ENCODE data around the gene AOPEP.

Gene AOPEP

DNA sequence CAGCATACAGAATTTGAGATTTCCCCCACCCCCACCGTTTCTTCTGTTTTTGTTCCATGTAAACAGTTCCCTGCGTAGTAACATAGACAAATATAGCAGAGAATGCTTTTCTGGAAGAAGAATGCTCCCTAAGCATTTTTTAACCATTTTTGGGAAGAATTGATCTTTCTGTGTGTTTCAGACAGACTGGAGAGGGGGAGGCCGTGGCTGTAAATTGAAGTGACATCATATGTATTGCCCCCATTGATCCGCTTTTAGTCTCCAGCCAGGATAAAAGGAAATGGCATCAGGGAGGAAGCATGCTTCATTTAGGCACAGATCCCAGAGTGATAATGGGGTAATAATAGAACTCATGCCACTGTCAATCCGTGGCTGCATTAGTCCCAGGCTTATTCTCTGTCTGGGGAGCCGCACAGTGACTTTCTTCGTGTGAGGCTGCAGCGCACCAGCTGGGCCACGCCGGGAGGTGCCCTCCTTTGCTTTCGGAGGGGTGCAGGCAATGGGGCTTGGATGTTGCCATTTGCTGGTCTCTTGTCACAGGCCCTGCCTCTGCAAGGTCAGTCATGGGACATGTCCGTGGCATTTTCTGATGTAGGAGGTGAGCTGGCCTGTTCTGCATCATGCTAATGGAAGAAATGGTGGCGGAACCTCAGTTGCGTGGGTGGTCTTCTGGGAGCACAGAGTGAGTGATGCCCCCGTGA lies 329.5 kb downstream of the AOPEP start:
- no peak overlapping the region for H3K4me3 ChIP-seq (ENCODE audit: low read length)
- peaks cover 22% of the 10 kb centered on the region for H3K4me1 ChIP-seq (ENCODE audit: insufficient read depth, low read length)
- H3K27ac ChIP-seq (ENCODE audit: low read depth, low read length), result no peak overlapping the region
- no peaks in the 10 kb centered on the region for H3K27me3 ChIP-seq (ENCODE audit: insufficient read depth, low read length)
- 78% methylated on average over 15 of the region's 15 CpGs for WGBS
- H3K36me3 ChIP-seq (ENCODE audit: insufficient read depth, low read length), result no peaks in the 10 kb centered on the region
- H3K9ac ChIP-seq (ENCODE audit: low read depth, low read length), result no peak overlapping the region; the same call in 1 of the 2 replicates
- no peaks in the 10 kb centered on the region for H3K9me3 ChIP-seq (ENCODE audit: insufficient read depth, low read depth, low read length)

DNA sequence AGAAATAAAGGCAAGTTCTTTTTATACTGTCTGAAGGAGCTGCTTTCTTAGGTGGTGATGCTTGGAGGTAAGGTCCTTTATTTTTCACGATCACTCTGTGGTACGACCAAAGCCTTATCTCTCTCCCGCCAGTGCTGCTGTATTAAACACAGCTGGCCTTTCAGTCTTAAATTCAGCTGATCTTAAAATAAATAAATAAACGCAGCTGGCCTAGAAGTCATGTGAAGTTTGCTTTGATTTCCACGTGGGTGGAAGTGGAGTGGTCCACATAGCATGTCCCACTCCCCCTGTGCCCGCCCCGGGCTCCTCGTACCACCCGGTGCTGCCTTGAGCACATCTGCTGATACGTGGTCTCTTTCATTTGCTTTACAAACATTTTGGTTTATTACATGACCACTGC lies 330.6 kb downstream of the AOPEP start:
- no peaks in the 10 kb centered on the region for H3K9me3 ChIP-seq (ENCODE audit: insufficient read depth, low read depth, low read length)
- peaks cover 22% of the 10 kb centered on the region for H3K4me1 ChIP-seq (ENCODE audit: insufficient read depth, low read length)
- H3K9ac ChIP-seq (ENCODE audit: low read depth, low read length), result no peak overlapping the region
- 88% methylated on average over 10 of the region's 10 CpGs for WGBS
- H3K36me3 ChIP-seq (ENCODE audit: insufficient read depth, low read length), result no peaks in the 10 kb centered on the region
- H3K27me3 ChIP-seq (ENCODE audit: insufficient read depth, low read length), result no peaks in the 10 kb centered on the region
- H3K4me3 ChIP-seq (ENCODE audit: low read length), result no peak overlapping the region
- H3K27ac ChIP-seq (ENCODE audit: low read depth, low read length), result no peak overlapping the region

DNA sequence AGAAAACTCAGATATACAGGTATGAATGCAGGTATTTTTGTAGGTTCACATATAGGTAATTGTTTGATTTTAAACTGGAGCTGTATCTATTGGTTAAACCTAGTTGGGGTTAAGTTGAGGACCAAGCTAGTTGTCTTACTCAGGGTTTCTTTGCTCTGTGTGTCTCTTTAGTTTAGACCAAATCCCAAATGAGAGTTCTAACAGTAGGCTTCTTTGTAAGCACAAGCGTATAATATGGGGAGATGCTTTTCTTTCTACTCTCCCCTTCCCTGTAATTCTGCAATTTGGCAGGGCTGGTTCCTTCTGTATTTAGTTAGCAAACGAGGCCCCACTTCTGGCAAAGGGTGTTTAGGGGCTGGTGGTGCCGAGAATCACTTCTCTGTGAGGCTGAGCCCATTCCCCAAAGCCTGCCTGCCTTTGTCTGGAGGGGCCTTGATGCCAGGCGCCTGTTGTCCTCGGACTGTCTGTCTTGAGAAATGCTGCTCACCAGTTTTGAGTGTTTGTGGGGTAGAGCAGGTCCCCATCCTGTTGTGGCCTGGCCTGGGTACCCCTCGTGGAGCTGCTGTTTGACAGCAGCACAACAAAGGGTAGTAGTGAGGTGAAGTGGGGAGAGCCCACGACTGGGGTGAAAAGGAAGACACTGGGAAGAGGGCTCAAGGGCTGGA lies 331.8 kb downstream of the AOPEP start:
- H3K4me3 ChIP-seq (ENCODE audit: low read length), result no peak overlapping the region
- H3K9me3 ChIP-seq (ENCODE audit: insufficient read depth, low read depth, low read length), result no peaks in the 10 kb centered on the region
- no peaks in the 10 kb centered on the region for H3K27me3 ChIP-seq (ENCODE audit: insufficient read depth, low read length)
- H3K36me3 ChIP-seq (ENCODE audit: insufficient read depth, low read length), result no peaks in the 10 kb centered on the region
- H3K4me1 ChIP-seq (ENCODE audit: insufficient read depth, low read length), result peaks cover 22% of the 10 kb centered on the region
- H3K27ac ChIP-seq (ENCODE audit: low read depth, low read length), result no peak overlapping the region
- H3K9ac ChIP-seq (ENCODE audit: low read depth, low read length), result no peak overlapping the region
- 92% methylated on average over 7 of the region's 7 CpGs for WGBS

DNA sequence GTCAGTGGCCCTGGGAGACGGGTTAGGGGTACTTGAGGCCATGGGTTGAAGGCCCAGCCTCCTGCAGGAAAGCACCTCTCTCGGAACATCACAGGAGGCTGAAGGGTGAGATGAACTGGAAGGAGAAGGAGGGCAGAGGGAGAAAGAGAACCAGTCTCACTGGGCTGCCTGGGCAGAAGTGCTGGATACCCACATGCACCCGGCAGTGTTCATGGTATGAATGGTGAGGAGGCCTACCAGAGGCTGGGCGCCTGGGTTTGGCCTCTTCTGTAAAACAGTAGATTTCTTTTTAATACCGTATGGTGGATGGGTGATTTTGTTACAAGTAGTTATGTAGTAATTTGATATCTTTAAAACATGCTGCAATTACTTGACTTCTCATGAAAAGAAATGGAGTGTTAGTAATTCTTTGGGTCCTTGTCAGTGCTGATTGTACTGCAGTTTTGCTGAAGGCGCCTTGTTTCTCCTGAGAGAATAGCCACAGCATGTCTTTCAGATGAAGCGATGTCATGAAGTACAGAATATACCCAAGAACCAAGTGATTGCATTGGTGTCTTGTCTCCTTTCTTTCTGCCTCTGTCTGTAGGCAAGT lies 332.4 kb downstream of the AOPEP start:
- no peaks in the 10 kb centered on the region for H3K36me3 ChIP-seq (ENCODE audit: insufficient read depth, low read length)
- peaks cover 22% of the 10 kb centered on the region for H3K4me1 ChIP-seq (ENCODE audit: insufficient read depth, low read length)
- no peak overlapping the region for H3K4me3 ChIP-seq (ENCODE audit: low read length)
- H3K9ac ChIP-seq (ENCODE audit: low read depth, low read length), result no peak overlapping the region
- H3K27me3 ChIP-seq (ENCODE audit: insufficient read depth, low read length), result no peaks in the 10 kb centered on the region
- no peak overlapping the region for H3K27ac ChIP-seq (ENCODE audit: low read depth, low read length)
- no peaks in the 10 kb centered on the region for H3K9me3 ChIP-seq (ENCODE audit: insufficient read depth, low read depth, low read length)
- WGBS, result 92% methylated on average over 7 of the region's 7 CpGs

DNA sequence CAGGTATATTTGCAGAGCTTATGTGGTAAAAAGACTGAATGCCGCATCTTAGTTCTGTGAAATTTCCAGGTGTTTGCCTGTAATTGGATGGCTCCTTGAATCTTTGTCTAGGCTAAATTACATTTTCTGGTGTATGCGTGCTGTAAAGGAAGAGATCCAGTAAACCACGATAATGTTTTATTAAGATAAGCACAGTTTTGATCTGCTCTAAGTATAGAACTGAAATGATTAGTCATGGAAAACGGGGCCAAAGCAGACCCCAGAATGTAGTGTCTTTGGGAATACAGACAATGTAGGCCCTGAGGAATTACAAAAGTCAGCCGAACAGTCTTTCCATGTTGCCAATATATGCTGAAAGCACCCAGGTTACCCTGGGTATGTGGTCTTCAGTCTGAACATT lies 333.7 kb downstream of the AOPEP start:
- Histone ChIP-seq H3K9me3 (ENCODE audit: insufficient read depth, low read depth, low read length) (no peaks in the 10 kb centered on the region), H3K4me1 (ENCODE audit: insufficient read depth, low read length) (peaks cover 18% of the 10 kb centered on the region), H3K4me3 (ENCODE audit: low read length) (no peak overlapping the region), H3K27ac (ENCODE audit: low read depth, low read length) (no peak overlapping the region), H3K9ac (ENCODE audit: low read depth, low read length) (no peak overlapping the region), H3K36me3 (ENCODE audit: insufficient read depth, low read length) (no peaks in the 10 kb centered on the region), H3K27me3 (ENCODE audit: insufficient read depth, low read length) (no peaks in the 10 kb centered on the region)
- 77% methylated on average over 5 of the region's 5 CpGs for WGBS

DNA sequence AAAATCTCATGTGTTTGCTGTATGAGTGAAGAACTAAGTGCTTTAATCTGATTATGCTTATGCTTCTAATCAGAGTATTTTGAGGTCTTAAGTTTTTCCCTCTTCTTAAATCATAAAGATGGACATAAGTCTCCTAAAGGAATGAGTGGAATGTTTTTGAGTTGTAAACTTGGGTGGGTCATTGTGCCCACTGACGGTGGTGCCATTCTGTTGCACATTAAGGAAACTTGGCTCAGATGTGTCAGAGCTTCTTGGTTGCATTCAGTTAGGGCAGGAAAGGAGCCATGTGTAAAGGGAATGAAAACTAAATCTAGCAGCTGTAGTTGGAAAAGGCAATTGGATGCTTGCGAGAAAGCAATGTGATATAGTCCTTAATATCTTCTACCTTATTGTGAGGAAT lies 334.4 kb downstream of the AOPEP start:
- 95% methylated on average over 2 of the region's 2 CpGs for WGBS
- H3K27ac ChIP-seq (ENCODE audit: low read depth, low read length), result no peak overlapping the region
- H3K4me3 ChIP-seq (ENCODE audit: low read length), result no peak overlapping the region
- no peaks in the 10 kb centered on the region for H3K27me3 ChIP-seq (ENCODE audit: insufficient read depth, low read length)
- peaks cover 12% of the 10 kb centered on the region for H3K4me1 ChIP-seq (ENCODE audit: insufficient read depth, low read length)
- no peaks in the 10 kb centered on the region for H3K9me3 ChIP-seq (ENCODE audit: insufficient read depth, low read depth, low read length)
- H3K9ac ChIP-seq (ENCODE audit: low read depth, low read length), result no peak overlapping the region
- H3K36me3 ChIP-seq (ENCODE audit: insufficient read depth, low read length), result no peaks in the 10 kb centered on the region

DNA sequence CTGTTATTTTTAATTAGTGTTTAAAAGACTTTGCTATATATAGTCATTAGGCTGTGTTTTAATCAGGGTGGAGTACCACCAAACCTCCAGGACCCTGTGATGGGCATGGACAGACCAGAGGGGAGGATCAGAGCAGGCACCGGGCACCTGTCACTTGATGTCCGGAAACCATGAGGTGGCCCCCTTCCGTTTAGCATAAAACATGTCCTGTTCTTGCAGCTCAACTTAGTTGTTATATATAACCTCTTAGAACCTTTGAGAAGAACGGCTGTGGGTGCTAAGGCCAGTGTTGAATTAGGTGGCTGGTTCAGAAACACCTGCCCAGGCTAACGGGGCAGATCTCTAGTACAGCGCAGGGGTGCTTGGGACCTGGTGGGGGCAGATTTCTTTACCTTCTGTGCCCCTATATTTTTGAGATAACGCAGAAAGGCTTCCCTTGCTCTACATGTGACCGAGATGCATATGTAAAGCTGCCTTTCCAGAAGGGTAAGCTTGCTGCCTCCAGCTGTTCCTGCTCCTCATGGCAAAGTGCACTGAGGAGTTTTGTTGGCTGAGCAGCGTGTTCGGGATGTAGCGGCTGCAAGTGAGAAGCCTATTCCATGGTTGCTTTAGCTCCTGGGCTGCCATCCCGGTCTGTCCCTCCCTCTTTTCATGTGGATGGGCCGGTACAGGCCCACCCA lies 335.6 kb downstream of the AOPEP start:
- Histone ChIP-seq H3K27me3 (ENCODE audit: insufficient read depth, low read length) (no peaks in the 10 kb centered on the region), H3K9me3 (ENCODE audit: insufficient read depth, low read depth, low read length) (no peaks in the 10 kb centered on the region), H3K4me1 (ENCODE audit: insufficient read depth, low read length) (peaks cover 10% of the 10 kb centered on the region), H3K27ac (ENCODE audit: low read depth, low read length) (no peak overlapping the region), H3K9ac (ENCODE audit: low read depth, low read length) (no peak overlapping the region), H3K36me3 (ENCODE audit: insufficient read depth, low read length) (no peaks in the 10 kb centered on the region), H3K4me3 (ENCODE audit: low read length) (no peak overlapping the region)
- 92% methylated on average over 13 of the region's 13 CpGs for WGBS

DNA sequence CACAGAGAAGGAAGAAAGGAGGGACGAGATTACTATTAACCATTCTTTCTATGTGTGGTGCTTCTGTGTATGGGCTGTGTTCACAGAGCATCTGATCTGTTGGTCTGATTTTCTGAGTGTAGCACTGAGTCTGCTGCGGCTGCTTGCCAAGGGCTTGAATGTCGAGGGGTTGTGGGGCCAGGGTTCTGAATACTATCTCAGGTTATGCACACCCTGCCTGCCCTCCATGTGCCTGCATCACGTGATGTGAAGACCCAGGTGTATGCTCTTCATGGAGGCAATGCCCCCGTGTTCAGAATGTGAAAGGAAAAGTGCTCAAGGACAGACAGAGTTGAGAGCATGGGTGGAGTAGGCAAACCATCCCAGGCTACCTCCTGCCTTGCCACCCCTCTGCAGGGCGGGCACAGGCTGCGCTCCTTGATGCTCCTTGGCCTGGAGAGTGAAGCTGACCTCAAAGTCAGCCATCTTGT lies 336.1 kb downstream of the AOPEP start:
- H3K4me1 ChIP-seq (ENCODE audit: insufficient read depth, low read length), result peaks cover 4% of the 10 kb centered on the region
- H3K27ac ChIP-seq (ENCODE audit: low read depth, low read length), result no peak overlapping the region
- H3K27me3 ChIP-seq (ENCODE audit: insufficient read depth, low read length), result no peaks in the 10 kb centered on the region
- WGBS, result 94% methylated on average over 7 of the region's 7 CpGs
- H3K4me3 ChIP-seq (ENCODE audit: low read length), result no peak overlapping the region
- H3K9ac ChIP-seq (ENCODE audit: low read depth, low read length), result no peak overlapping the region
- H3K36me3 ChIP-seq (ENCODE audit: insufficient read depth, low read length), result no peaks in the 10 kb centered on the region
- H3K9me3 ChIP-seq (ENCODE audit: insufficient read depth, low read depth, low read length), result no peaks in the 10 kb centered on the region

DNA sequence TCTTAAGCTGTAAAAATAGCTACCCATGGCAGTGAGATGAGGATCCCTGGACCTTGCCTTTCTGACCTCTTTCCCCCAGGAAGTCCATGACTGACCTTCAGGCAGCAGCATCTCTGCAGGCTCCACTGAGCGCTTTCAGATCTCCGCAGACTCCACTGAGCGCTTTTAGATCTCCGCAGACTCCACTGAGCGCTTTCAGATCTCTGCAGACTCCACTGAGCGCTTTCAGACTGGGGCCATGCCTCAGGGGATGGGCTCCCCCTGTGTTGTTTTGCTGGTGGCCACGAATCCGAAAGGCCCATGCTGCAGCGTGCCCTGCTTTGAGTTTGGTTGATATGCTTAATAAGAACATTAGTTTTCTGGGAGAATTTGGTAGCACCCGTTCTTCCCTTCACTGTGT lies 336.8 kb downstream of the AOPEP start:
- no peak overlapping the region for H3K27ac ChIP-seq (ENCODE audit: low read depth, low read length)
- H3K9me3 ChIP-seq (ENCODE audit: insufficient read depth, low read depth, low read length), result no peaks in the 10 kb centered on the region
- H3K36me3 ChIP-seq (ENCODE audit: insufficient read depth, low read length), result no peaks in the 10 kb centered on the region
- no peaks in the 10 kb centered on the region for H3K4me1 ChIP-seq (ENCODE audit: insufficient read depth, low read length)
- H3K9ac ChIP-seq (ENCODE audit: low read depth, low read length), result 0 out of 2 replicates have a peak overlapping the region, but pooled peaks have one; percentile 35
- 90% methylated on average over 10 of the region's 10 CpGs for WGBS
- H3K27me3 ChIP-seq (ENCODE audit: insufficient read depth, low read length), result no peaks in the 10 kb centered on the region
- no peak overlapping the region for H3K4me3 ChIP-seq (ENCODE audit: low read length)

DNA sequence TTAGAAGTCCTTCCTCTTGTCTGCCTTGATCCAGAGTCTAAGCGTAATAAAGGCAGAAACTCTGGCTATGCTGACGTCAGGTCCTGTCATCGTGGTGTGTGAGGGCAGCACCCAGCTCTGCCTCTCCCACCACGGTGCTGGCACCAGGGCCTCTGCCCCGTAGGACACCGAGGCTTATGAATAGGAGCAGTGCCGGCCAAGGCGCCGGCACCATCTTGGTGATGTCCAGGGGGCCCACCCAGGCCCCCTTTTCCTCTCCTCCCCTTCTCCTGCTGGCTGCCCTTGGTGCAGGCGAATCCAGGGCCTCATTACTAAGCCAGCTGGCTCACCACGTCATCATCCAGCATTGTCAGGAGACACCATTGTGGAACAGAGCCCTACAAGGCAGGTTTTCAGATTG lies 338.7 kb downstream of the AOPEP start:
- H3K9me3 ChIP-seq (ENCODE audit: insufficient read depth, low read depth, low read length), result no peaks in the 10 kb centered on the region
- H3K27ac ChIP-seq (ENCODE audit: low read depth, low read length), result no peak overlapping the region
- H3K27me3 ChIP-seq (ENCODE audit: insufficient read depth, low read length), result no peaks in the 10 kb centered on the region
- H3K4me1 ChIP-seq (ENCODE audit: insufficient read depth, low read length), result peaks cover 4% of the 10 kb centered on the region; the same call in 1 of the 2 replicates
- no peak overlapping the region for H3K4me3 ChIP-seq (ENCODE audit: low read length)
- H3K9ac ChIP-seq (ENCODE audit: low read depth, low read length), result no peak overlapping the region
- WGBS, result 95% methylated on average over 11 of the region's 11 CpGs
- H3K36me3 ChIP-seq (ENCODE audit: insufficient read depth, low read length), result no peaks in the 10 kb centered on the region

DNA sequence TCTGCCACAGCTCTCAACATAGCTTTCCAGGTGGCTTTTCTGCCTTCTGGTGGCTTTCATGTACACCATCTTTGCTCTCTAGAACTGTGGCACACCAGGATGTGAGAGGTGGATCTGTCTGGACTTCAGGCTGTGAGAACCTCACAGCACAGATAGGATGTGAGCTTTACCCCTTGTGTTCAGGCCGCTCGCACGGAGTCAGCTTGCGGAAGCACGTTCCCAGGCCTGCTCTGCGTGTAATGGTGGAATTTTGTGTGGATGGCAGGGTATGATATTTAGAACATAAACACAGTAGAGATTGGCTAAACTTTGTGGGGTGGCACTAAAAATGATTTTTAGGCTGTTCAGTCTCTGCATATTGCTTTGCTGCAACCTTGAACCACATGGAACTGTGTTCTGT lies 340.6 kb downstream of the AOPEP start:
- peaks cover 4% of the 10 kb centered on the region; the same call in 1 of the 2 replicates for H3K4me1 ChIP-seq (ENCODE audit: insufficient read depth, low read length)
- H3K4me3 ChIP-seq (ENCODE audit: low read length), result no peak overlapping the region
- no peak overlapping the region for H3K9ac ChIP-seq (ENCODE audit: low read depth, low read length)
- H3K9me3 ChIP-seq (ENCODE audit: insufficient read depth, low read depth, low read length), result no peaks in the 10 kb centered on the region
- 97% methylated on average over 6 of the region's 6 CpGs for WGBS
- no peak overlapping the region for H3K27ac ChIP-seq (ENCODE audit: low read depth, low read length)
- H3K36me3 ChIP-seq (ENCODE audit: insufficient read depth, low read length), result no peaks in the 10 kb centered on the region
- H3K27me3 ChIP-seq (ENCODE audit: insufficient read depth, low read length), result no peaks in the 10 kb centered on the region
